ENCODE data around the gene STN1.

The STN1 gene

GRCh38 chr10:103936022-103936421 is 18.0 kb upstream of the STN1 start:
- no peak for DNase-seq (ENCODE audit: low read depth)
- TF ChIP-seq CTCF (conservative IDR thresholded peaks at IDR 0.05; ENCODE audit: low read depth, low read length): no peak
- no peak overlapping the region for H3K4me3 ChIP-seq (ENCODE audit: low read depth, low read length)

GRCh38 chr10:103934308-103934707 is 16.3 kb upstream of the STN1 start:
- DNase-seq (ENCODE audit: low read depth): no peak
- no peak for TF ChIP-seq CTCF (conservative IDR thresholded peaks at IDR 0.05; ENCODE audit: low read depth, low read length)
- H3K4me3 ChIP-seq (ENCODE audit: low read depth, low read length): no peak overlapping the region

GRCh38 chr10:103933557-103934121 is 15.7 kb upstream of the STN1 start:
- TF ChIP-seq CTCF (conservative IDR thresholded peaks at IDR 0.05; ENCODE audit: low read depth, low read length): no peak
- H3K4me3 ChIP-seq (ENCODE audit: low read depth, low read length): no peak overlapping the region
- DNase-seq (ENCODE audit: low read depth): no peak

- no peak overlapping the region for H3K4me3 ChIP-seq (ENCODE audit: low read depth, low read length)
- no peak for DNase-seq (ENCODE audit: low read depth)
- no peak for TF ChIP-seq CTCF (conservative IDR thresholded peaks at IDR 0.05; ENCODE audit: low read depth, low read length)
These were observed 15.0 kb upstream of the STN1 start for GRCh38 chr10:103932971-103933370.

- no peak for DNase-seq (ENCODE audit: low read depth)
- no peak for TF ChIP-seq CTCF (conservative IDR thresholded peaks at IDR 0.05; ENCODE audit: low read depth, low read length)
- no peak overlapping the region for H3K4me3 ChIP-seq (ENCODE audit: low read depth, low read length)
These were observed 14.3 kb upstream of the STN1 start for GRCh38 chr10:103932271-103932670.

GRCh38 chr10:103931603-103932002 is 13.6 kb upstream of the STN1 start:
- no peak overlapping the region for H3K4me3 ChIP-seq (ENCODE audit: low read depth, low read length)
- no peak for TF ChIP-seq CTCF (conservative IDR thresholded peaks at IDR 0.05; ENCODE audit: low read depth, low read length)

GRCh38 chr10:103930881-103931280 is 12.9 kb upstream of the STN1 start:
- no peak overlapping the region for H3K4me3 ChIP-seq (ENCODE audit: low read depth, low read length)
- no peak for TF ChIP-seq CTCF (conservative IDR thresholded peaks at IDR 0.05; ENCODE audit: low read depth, low read length)
- no peak for DNase-seq (ENCODE audit: low read depth)

More at GRCh38 chr10:103931603-103932002, 13.6 kb upstream of the STN1 start:
- no peak for DNase-seq (ENCODE audit: low read depth)
